Measurements from ENCODE around the gene TP73. TPM values are rescaled to one million over a fixed set of nuclear protein-coding genes. Genes with fewer than 3 reads are reported as not detected.
"Not testable (repeated sequence)": the region's sequence is repeated elsewhere in the genome, so short reads cannot be mapped to it uniquely, and the experiment has no call there.

The TP73 gene
- total RNA-seq, 1 donor from 2014 or later: not detected

- no peak overlapping the region for H3K27ac ChIP-seq (ENCODE audit: low read depth, low read length)
- peaks cover 16 to 22% (median 17%) of the 10 kb centered on the region in 3 donors for H3K4me1 ChIP-seq (ENCODE audit: control insufficient read depth in 3 of 3, insufficient read depth in 3 of 3, low read length in 3 of 3)
- peaks cover 0 to 3% (median 0%) of the 10 kb centered on the region in 3 donors for H3K36me3 ChIP-seq (ENCODE audit: control insufficient read depth in 3 of 3, insufficient read depth in 3 of 3, low read length in 3 of 3)
- no peaks in the 10 kb centered on the region for H3K9me3 ChIP-seq (ENCODE audit: control insufficient read depth in 3 of 3, low read length in 3 of 3)
- H3K9ac ChIP-seq (ENCODE audit: low read depth in 1 of 3, low read length in 3 of 3): peak overlapping the region in 2 of 3 donors; percentile 45
- no peak overlapping the region for H3K4me3 ChIP-seq (ENCODE audit: low read length in 3 of 3)
- peaks cover 0 to 7% (median 3%) of the 10 kb centered on the region in 3 donors for H3K27me3 ChIP-seq (ENCODE audit: control insufficient read depth in 3 of 3, insufficient read depth in 3 of 3, low read length in 3 of 3)
Observed at GRCh38 chr1:3618531-3618880, 33.8 kb upstream of the TP73 start.

GRCh38 chr1:3618881-3619671, 33.2 kb upstream of the TP73 start:
- H3K4me1 ChIP-seq (ENCODE audit: control insufficient read depth in 3 of 3, insufficient read depth in 3 of 3, low read length in 3 of 3): peaks cover 21 to 28% (median 23%) of the 10 kb centered on the region in 3 donors
- peaks cover 0 to 3% (median 0%) of the 10 kb centered on the region in 3 donors for H3K36me3 ChIP-seq (ENCODE audit: control insufficient read depth in 3 of 3, insufficient read depth in 3 of 3, low read length in 3 of 3)
- H3K27ac ChIP-seq (ENCODE audit: low read depth, low read length): no peak overlapping the region
- H3K4me3 ChIP-seq (ENCODE audit: low read length in 3 of 3): no peak overlapping the region
- H3K9me3 ChIP-seq (ENCODE audit: control insufficient read depth in 3 of 3, low read length in 3 of 3): no peaks in the 10 kb centered on the region
- H3K9ac ChIP-seq (ENCODE audit: low read depth in 1 of 3, low read length in 3 of 3): peak overlapping the region in 2 of 3 donors; percentile 45 to 57
- peaks cover 0 to 7% (median 3%) of the 10 kb centered on the region in 3 donors for H3K27me3 ChIP-seq (ENCODE audit: control insufficient read depth in 3 of 3, insufficient read depth in 3 of 3, low read length in 3 of 3)

GRCh38 chr1:3620708-3621107, 31.6 kb upstream of the TP73 start:
- H3K36me3 ChIP-seq (ENCODE audit: control insufficient read depth in 3 of 3, insufficient read depth in 3 of 3, low read length in 3 of 3): peaks cover 0 to 3% (median 0%) of the 10 kb centered on the region in 3 donors
- H3K9me3 ChIP-seq (ENCODE audit: control insufficient read depth in 3 of 3, low read length in 3 of 3): no peaks in the 10 kb centered on the region
- no peak overlapping the region for H3K9ac ChIP-seq (ENCODE audit: low read depth in 1 of 3, low read length in 3 of 3)
- no peaks in the 10 kb centered on the region for H3K27me3 ChIP-seq (ENCODE audit: control insufficient read depth in 3 of 3, insufficient read depth in 3 of 3, low read length in 3 of 3)
- H3K4me1 ChIP-seq (ENCODE audit: control insufficient read depth in 3 of 3, insufficient read depth in 3 of 3, low read length in 3 of 3): peaks cover 26 to 33% (median 29%) of the 10 kb centered on the region in 3 donors
- no peak overlapping the region for H3K4me3 ChIP-seq (ENCODE audit: low read length in 3 of 3)
- no peak overlapping the region for H3K27ac ChIP-seq (ENCODE audit: low read depth, low read length)

GRCh38 chr1:3621151-3621671, 31.1 kb upstream of the TP73 start:
- not testable (repeated sequence) for H3K9me3 ChIP-seq (ENCODE audit: control insufficient read depth in 3 of 3, low read length in 3 of 3); H3K4me3 ChIP-seq (ENCODE audit: low read length in 3 of 3); H3K27me3 ChIP-seq (ENCODE audit: control insufficient read depth in 3 of 3, insufficient read depth in 3 of 3, low read length in 3 of 3); H3K36me3 ChIP-seq (ENCODE audit: control insufficient read depth in 3 of 3, insufficient read depth in 3 of 3, low read length in 3 of 3); H3K27ac ChIP-seq (ENCODE audit: low read depth, low read length)
- peak overlapping the region in 1 of 3 donors; percentile 40 for H3K9ac ChIP-seq (ENCODE audit: low read depth in 1 of 3, low read length in 3 of 3)
- peaks cover 30 to 35% (median 32%) of the 10 kb centered on the region in 3 donors for H3K4me1 ChIP-seq (ENCODE audit: control insufficient read depth in 3 of 3, insufficient read depth in 3 of 3, low read length in 3 of 3)

GRCh38 chr1:3622102-3622501, 30.2 kb upstream of the TP73 start:
- H3K27me3 ChIP-seq (ENCODE audit: control insufficient read depth in 3 of 3, insufficient read depth in 3 of 3, low read length in 3 of 3): not testable (repeated sequence)

GRCh38 chr1:3623441-3624199, 28.7 kb upstream of the TP73 start:
- H3K9ac ChIP-seq (ENCODE audit: low read depth in 1 of 3, low read length in 3 of 3): peak overlapping the region; percentile 79 to 92 (median 87)
- H3K4me3 ChIP-seq (ENCODE audit: low read length in 3 of 3): peak overlapping the region; percentile 78 to 96 (median 91)
- H3K27me3 ChIP-seq (ENCODE audit: control insufficient read depth in 3 of 3, insufficient read depth in 3 of 3, low read length in 3 of 3): no peaks in the 10 kb centered on the region
- H3K36me3 ChIP-seq (ENCODE audit: control insufficient read depth in 3 of 3, insufficient read depth in 3 of 3, low read length in 3 of 3): peaks cover 15 to 17% (median 15%) of the 10 kb centered on the region in 3 donors
- no peaks in the 10 kb centered on the region for H3K9me3 ChIP-seq (ENCODE audit: control insufficient read depth in 3 of 3, low read length in 3 of 3)
- peaks cover 27 to 33% (median 30%) of the 10 kb centered on the region in 3 donors for H3K4me1 ChIP-seq (ENCODE audit: control insufficient read depth in 3 of 3, insufficient read depth in 3 of 3, low read length in 3 of 3)
- H3K27ac ChIP-seq (ENCODE audit: low read depth, low read length): no peak overlapping the region

More at GRCh38 chr1:3622102-3622501, 30.2 kb upstream of the TP73 start:
- H3K27ac ChIP-seq (ENCODE audit: low read depth, low read length); H3K9ac ChIP-seq (ENCODE audit: low read depth in 1 of 3, low read length in 3 of 3); H3K9me3 ChIP-seq (ENCODE audit: control insufficient read depth in 3 of 3, low read length in 3 of 3); H3K36me3 ChIP-seq (ENCODE audit: control insufficient read depth in 3 of 3, insufficient read depth in 3 of 3, low read length in 3 of 3); H3K4me3 ChIP-seq (ENCODE audit: low read length in 3 of 3): not testable (repeated sequence)
- peaks cover 30 to 35% (median 32%) of the 10 kb centered on the region in 3 donors for H3K4me1 ChIP-seq (ENCODE audit: control insufficient read depth in 3 of 3, insufficient read depth in 3 of 3, low read length in 3 of 3)

- peak within 1 kb of the TSS; percentile 79 to 92 (median 87) for H3K9ac ChIP-seq (ENCODE audit: low read depth in 1 of 3, low read length in 3 of 3)
- H3K27ac ChIP-seq (ENCODE audit: low read depth, low read length): peak within 1 kb of the TSS; percentile 47
- peaks cover 22 to 23% (median 23%) of the 10 kb centered on the region in 3 donors for H3K36me3 ChIP-seq (ENCODE audit: control insufficient read depth in 3 of 3, insufficient read depth in 3 of 3, low read length in 3 of 3)
- peak within 1 kb of the TSS; percentile 78 to 96 (median 91) for H3K4me3 ChIP-seq (ENCODE audit: low read length in 3 of 3)
- no peaks in the 10 kb centered on the region for H3K9me3 ChIP-seq (ENCODE audit: control insufficient read depth in 3 of 3, low read length in 3 of 3)
- H3K4me1 ChIP-seq (ENCODE audit: control insufficient read depth in 3 of 3, insufficient read depth in 3 of 3, low read length in 3 of 3): peaks cover 24 to 28% (median 28%) of the 10 kb centered on the region in 3 donors
- no peaks in the 10 kb centered on the region for H3K27me3 ChIP-seq (ENCODE audit: control insufficient read depth in 3 of 3, insufficient read depth in 3 of 3, low read length in 3 of 3)
Observed at GRCh38 chr1:3624200-3625136, 27.8 kb upstream of the TP73 start, which contains the start of gene TPRG1L. Gene TPRG1L, plus strand, starts transcription at chr1:3625015. Its CDS starts 58 bp downstream, at chr1:3625073.

GRCh38 chr1:3625151-3625907, 27.0 kb upstream of the TP73 start:
- H3K9me3 ChIP-seq (ENCODE audit: control insufficient read depth in 3 of 3, low read length in 3 of 3): no peaks in the 10 kb centered on the region
- peaks cover 24 to 28% (median 28%) of the 10 kb centered on the region in 3 donors for H3K4me1 ChIP-seq (ENCODE audit: control insufficient read depth in 3 of 3, insufficient read depth in 3 of 3, low read length in 3 of 3)
- H3K27me3 ChIP-seq (ENCODE audit: control insufficient read depth in 3 of 3, insufficient read depth in 3 of 3, low read length in 3 of 3): no peaks in the 10 kb centered on the region
- peak overlapping the region; percentile 72 to 88 (median 78) for H3K9ac ChIP-seq (ENCODE audit: low read depth in 1 of 3, low read length in 3 of 3)
- H3K27ac ChIP-seq (ENCODE audit: low read depth, low read length): no peak overlapping the region
- peak overlapping the region; percentile 27 to 96 (median 77) for H3K4me3 ChIP-seq (ENCODE audit: low read length in 3 of 3)
- H3K36me3 ChIP-seq (ENCODE audit: control insufficient read depth in 3 of 3, insufficient read depth in 3 of 3, low read length in 3 of 3): peaks cover 31 to 32% (median 31%) of the 10 kb centered on the region in 3 donors
